DMS153 treated with DMSO at 0.1 percent for 48 hours (cell line): Measurements from ENCODE around the gene TRIM62.
A peak's percentile ranks its signal among the peaks of the same experiment; 100 is the strongest.

Experiments used
- DNase-seq: peaks from one replicate; lab custom pipeline; 2025; ENCODE audit not compliant: unreplicated experiment; lab: John Stamatoyannopoulos, UW

Gene TRIM62

DNA sequence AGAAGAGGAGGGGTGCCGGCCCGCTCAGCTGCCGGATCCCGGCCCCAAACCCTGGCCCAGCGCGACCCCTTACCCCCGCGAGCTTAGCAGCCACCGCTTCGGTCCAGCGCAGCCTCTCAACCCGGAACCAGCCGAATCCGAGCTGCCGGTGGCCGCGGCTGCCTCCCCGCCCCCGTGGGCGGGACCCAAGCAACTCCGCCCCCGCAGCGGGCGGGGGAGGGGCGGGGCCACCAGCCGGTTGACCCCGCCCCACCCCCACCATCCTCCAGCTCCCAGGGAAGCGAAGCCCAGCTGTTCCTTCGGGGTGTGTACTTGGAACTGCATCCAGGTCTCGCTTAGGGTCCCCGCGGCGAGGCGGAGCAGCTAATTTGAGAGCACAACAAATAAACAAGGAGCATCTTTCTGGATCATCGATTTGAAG is at the start of gene TRIM62:
TSS of gene TRIM62 (minus strand) at position 123 of the 421 bp plus-strand sequence. CDS start 611 bp downstream, outside the sequence.
- peak; percentile 82 for DNase-seq

DNA sequence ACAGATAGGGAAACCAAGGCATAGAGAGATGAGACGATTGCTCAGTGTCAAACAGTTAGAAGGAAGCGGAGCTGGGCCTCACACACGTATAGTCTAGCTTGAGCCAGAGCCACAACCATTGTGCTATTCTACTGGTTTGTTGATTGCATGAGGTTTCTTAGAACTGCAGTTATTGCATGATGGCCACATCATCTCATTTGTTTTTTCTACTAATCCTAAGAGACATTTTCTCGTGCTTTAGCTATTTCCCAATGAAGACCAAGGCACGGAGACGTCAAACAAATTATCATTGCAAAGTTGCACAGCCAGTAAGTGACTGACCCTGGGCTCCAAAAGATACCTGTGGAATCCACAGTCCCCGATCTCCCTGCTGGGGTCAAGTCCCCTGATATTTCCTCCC is 49.3 kb upstream of the TRIM62 start:
- DNase-seq = no peak

DNA sequence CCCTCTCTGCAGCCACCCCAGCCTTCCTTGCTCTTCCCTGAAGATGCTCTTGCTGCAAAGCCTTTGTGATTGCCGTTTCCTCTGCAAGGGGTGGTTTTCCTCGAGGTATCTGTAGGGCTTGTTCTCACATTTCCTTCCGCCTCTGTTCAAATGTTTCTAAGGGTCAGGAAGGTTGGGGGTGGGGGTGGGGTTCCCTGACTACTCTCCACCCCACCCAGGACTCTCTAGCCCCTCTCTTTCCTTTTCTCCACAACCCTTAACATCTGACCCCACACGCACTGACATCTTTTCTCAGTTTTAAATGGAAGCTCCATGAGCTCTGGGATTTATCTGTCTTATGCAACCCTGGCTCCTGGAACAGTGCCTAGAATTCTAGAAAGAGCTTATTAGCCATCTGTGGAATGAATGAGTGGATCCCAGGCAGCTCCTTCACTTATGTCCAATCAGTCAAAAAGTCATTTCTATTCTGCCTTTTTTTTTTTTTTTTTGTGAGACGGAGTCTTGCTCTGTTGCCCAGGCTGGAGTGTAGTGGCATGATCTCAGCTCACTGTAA is 47.2 kb upstream of the TRIM62 start:
- DNase-seq = no peak

DNA sequence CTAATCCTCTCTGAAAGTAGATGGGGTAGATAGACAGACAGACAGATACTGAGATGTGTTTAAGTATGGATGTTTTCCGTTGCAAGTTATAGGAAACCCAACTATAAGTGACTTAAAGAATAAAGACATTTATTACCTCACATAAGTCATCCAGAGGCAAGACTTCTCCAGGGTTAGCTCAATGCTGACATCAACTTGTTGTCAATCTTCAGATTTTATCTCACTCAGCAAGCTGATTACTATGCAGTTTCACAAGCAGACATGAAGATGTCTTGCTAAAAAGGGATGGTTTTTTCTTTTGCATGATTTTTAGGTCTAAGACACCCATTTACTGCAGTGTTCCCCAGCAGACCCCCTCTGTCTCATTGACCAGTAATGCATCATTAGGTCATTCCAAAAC is 43.7 kb upstream of the TRIM62 start:
- DNase-seq = no peak

DNA sequence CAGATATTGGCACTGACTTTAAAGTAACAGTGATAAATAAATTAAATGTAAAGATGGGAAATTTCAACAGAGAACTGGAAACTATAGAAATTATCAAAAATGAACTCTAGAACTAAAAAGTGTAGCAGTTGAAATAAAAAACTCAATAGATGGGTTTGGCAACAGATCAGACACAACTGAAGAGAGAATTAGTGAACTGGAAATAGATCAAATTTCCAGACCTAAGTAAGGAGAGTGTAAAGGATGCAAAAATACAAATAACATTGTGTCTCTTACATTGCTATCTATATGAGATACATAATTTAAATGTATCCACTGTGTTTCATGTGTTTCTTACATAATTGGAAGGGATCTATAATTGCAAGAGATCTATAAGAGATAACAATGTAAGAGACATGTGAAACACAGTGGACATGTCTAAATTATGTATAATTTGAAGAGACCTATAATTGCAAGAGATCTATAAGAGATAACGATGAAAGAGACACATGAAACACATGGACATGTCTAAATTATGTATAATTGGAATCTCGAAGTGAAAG is 42.4 kb upstream of the TRIM62 start:
- no peak for DNase-seq

- no peak for DNase-seq
Observed at GRCh38 chr1:33222381-33222780, 40.5 kb upstream of the TRIM62 start.

GRCh38 chr1:33221385-33221758 is 39.5 kb upstream of the TRIM62 start:
- no peak for DNase-seq

DNA sequence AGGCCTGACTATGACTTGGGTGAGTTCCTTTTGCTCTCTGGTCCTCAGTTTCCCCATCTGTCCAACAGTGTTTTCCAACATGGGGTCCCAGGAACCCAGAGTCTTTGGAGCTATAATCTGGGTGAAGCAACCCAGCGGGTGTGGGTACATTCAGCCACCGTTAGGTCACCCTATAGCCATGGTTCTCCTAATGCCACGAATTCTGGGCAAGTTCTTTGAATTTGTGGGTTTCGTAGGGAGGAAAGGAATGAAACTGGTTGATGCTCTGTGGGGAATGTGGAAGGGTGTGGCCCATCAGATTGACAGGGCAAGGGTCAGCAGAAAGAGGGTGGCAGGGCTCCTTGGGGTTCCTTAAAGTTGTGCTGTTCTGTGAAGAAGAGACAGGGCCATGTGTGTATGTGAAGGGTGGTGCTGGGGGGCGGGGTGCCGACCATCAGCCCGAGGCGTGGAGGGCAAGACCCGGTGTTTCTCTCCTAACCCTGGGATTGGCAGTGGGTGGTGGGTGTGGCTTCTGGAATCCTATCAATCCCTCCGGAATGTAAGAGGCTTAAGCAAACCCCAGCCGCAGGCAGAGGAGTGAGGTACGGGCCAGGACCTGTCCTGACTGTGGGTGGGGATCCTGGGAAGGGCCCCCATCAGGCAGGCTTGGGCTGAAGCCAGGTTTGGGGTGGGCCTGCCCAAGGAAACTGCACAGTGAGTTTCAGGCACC is 39.0 kb upstream of the TRIM62 start:
- DNase-seq = no peak

GRCh38 chr1:33219886-33220661 is 38.2 kb upstream of the TRIM62 start:
- DNase-seq = no peak

DNA sequence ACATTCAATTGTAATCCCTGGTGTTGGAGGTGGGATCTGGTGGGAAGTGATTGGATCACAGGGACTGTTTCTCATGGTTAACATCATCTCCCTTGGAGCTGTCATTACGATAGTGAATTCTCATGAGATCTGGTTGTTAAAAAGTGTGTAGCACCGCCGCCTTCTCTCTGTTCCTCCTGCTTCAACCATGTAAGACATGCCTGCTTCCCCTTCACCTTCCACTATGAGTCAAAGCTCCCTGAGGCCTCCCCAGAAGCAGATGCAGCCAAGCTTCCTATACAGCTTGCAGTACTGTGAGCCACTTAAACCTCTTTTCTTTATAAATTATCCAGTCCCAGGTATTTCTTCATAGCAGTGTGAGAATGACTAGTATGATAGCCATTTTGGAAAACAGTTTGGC is 30.1 kb upstream of the TRIM62 start:
- no peak for DNase-seq

DNA sequence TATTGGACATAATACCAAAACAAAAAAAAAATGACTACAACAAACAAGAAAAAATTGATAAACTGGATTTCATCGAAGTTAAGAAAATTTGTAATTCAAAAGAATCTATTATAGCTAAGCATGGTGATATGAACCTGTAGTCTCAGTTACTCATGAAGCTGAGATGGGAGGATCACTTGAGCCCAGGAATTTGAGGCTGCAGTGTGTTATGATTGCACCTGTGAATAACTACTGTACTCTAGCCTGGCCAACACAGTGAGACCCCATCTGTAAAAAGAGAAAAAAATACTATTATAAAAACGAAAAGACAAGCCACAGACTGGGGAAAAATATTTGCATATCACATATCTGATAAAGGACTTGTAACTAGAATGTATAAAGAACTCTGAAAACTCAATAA is 24.5 kb upstream of the TRIM62 start:
- no peak for DNase-seq

DNA sequence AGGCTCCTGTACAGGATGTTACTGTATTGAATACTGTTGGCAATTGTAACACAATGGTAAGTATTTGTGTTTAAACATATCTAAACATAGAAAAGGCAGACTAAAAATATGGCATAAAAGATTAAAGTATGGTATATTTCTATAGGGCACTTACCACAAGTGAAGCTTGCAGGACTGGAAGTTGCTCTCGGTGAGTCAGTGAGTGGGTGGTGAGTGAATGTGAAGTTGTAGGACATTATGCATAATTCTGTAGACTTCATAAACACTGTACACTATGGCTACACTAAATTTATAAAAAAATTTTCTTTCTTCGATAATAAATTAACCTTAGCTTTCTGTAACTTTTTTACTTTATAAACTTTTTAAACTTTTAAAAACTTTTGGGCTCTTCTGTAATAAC is 13.7 kb upstream of the TRIM62 start:
- no peak for DNase-seq

- DNase-seq = no peak
Observed at GRCh38 chr1:33191731-33192275, 10.0 kb upstream of the TRIM62 start.

GRCh38 chr1:33190701-33191100 is 8.9 kb upstream of the TRIM62 start:
- no peak for DNase-seq

DNA sequence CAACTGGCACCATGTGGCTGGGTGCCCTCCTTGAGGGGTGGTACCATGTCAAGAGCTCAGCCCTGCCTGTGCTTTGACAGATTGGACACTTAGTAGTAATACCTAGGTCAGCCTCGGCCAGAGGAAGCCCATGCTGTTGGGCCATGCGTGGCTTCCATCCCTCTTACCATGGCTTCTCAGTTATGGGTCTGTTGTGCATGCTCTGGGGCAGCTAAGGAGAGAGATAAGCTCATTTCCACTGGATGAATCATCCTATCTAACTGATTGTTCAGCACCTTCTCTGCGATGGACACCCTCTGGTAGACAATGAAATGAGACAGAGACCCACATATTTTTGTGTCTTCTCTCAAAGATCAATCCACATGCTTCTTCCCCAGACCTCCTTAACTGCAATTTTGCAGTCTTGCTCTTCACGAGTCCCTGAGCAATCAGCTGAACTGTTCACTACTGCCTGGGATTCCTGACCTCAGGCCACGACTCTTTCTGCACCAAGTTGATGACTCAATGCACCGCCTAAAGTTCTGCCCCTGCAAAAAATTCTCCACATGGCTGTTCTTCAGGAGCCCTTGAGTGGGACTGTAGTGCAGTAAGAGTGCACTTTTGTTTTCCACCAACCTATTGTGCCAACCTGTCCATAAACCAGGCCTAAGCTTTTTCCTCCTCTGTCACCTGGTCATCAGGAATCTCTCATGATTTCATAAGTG is 6.9 kb upstream of the TRIM62 start:
- no peak for DNase-seq

GRCh38 chr1:33186936-33187335 is 5.1 kb upstream of the TRIM62 start:
- no peak for DNase-seq

- DNase-seq = no peak
Observed at GRCh38 chr1:33185541-33185940, 3.7 kb upstream of the TRIM62 start.

- DNase-seq = no peak
Observed at GRCh38 chr1:33183306-33183705, 1.5 kb upstream of the TRIM62 start.

- DNase-seq = no peak
Observed at GRCh38 chr1:33182896-33183295, 1.1 kb upstream of the TRIM62 start.

- peak; percentile 36 for DNase-seq
Observed at GRCh38 chr1:33182401-33182841, 578 bp upstream of the TRIM62 start.
